ENCODE measurements around the gene AGPAT3. TPM values are rescaled to one million over a fixed set of nuclear protein-coding genes. Genes with fewer than 3 reads are reported as not detected.

AGPAT3 gene
- total RNA-seq, 1 experiment from 2014 or later, result 13.0 TPM

GRCh38 chr21:43907751-43908150, 42.7 kb downstream of the AGPAT3 start:
- Histone ChIP-seq H4K20me1 (ENCODE audit: control insufficient read depth, insufficient read depth, insufficient read length) (no peaks in the 10 kb centered on the region), H2BK12ac (ENCODE audit: insufficient read length, low read depth, low read length) (no peak overlapping the region), H3K23me2 (ENCODE audit: insufficient read length, low read depth, low read length, poor library complexity, severe bottlenecking) (no peaks in the 10 kb centered on the region), H3K27ac (ENCODE audit: insufficient read length, low read depth, low read length) (no peak overlapping the region), H3K79me1 (ENCODE audit: insufficient read depth, low read depth, low read length, poor library complexity, severe bottlenecking) (no peaks in the 10 kb centered on the region), H3K4ac (ENCODE audit: low read depth, low read length) (no peak overlapping the region), H4K5ac (ENCODE audit: insufficient read length, low read depth, low read length) (no peak overlapping the region), H3K14ac (ENCODE audit: insufficient read depth, low read length) (no peak overlapping the region), H2BK20ac (ENCODE audit: low read depth, low read length, poor library complexity, severe bottlenecking) (no peak overlapping the region), H2BK15ac (ENCODE audit: low read depth, low read length) (no peak overlapping the region), H2AK5ac (ENCODE audit: insufficient read length, low read length) (no peak overlapping the region), H3K4me2 (ENCODE audit: insufficient read depth, insufficient read length, low read length) (no peak overlapping the region), H3K18ac (ENCODE audit: insufficient read length, low read depth, low read length) (no peak overlapping the region), H3K79me2 (ENCODE audit: insufficient read depth, low read length) (no peaks in the 10 kb centered on the region), H3K56ac (ENCODE audit: insufficient read length, low read depth, low read length) (no peak overlapping the region), H3K9me3 (ENCODE audit: control insufficient read depth, low read depth, low read length) (no peaks in the 10 kb centered on the region), H4K8ac (replicated peaks; ENCODE audit: insufficient read length, low read depth, low read length) (no peak overlapping the region), H3K9ac (ENCODE audit: extremely low read depth, insufficient read length, low read length) (no peak overlapping the region), H3K23ac (ENCODE audit: insufficient read length, low read depth, low read length) (no peak overlapping the region), H4K91ac (ENCODE audit: insufficient read length, low read depth, low read length) (no peak overlapping the region), H3K4me1 (ENCODE audit: insufficient read depth, low read length) (no peaks in the 10 kb centered on the region), H2BK120ac (ENCODE audit: low read depth, low read length, poor library complexity, severe bottlenecking) (no peak overlapping the region), H2BK5ac (ENCODE audit: insufficient read length, low read length) (no peak overlapping the region), H2AFZ (ENCODE audit: low read length) (no peak overlapping the region), H3K27me3 (ENCODE audit: insufficient read depth, low read length) (no peaks in the 10 kb centered on the region), H3T11ph (ENCODE audit: low read length) (no peak overlapping the region)
- Mint-ChIP-seq H3K9me3 (no peaks in the 10 kb centered on the region), H3K27me3 (ENCODE audit: low read depth) (no peaks in the 10 kb centered on the region; the same call in 1 of the 2 replicates), H3K36me3 (ENCODE audit: insufficient read depth in 1 of 3, low read depth in 3 of 3) (0 out of 7 replicates have a peak, but pooled peaks cover 0 to 1% (median 0%) of the 10 kb centered on the region in 3 experiments), H3K27ac (0 out of 7 replicates have a peak overlapping the region, but pooled peaks of 1 of the 3 experiments have one; percentile 29), H3K4me1 (peaks cover 8 to 11% of the 10 kb centered on the region in 2 experiments), H3K4me3 (no peak overlapping the region)
- WGBS (ENCODE audit: extremely low coverage, insufficient read length, low lambda C conversion rate), result no CpG with 5 or more reads among the region's 22 CpGs
- DNase-seq, result no peak
- no peak for TF ChIP-seq CTCF (conservative IDR thresholded peaks at IDR 0.05)
